ENCODE measurements around the gene OR4N5. TPM values are rescaled to one million over a fixed set of nuclear protein-coding genes. Genes with fewer than 3 reads are reported as not detected.

OR4N5 gene
- total and polyA plus RNA-seq, 2 experiments from 2014 or later, result not detected

GRCh38 chr14:20143911-20144310 lies 5.3 kb downstream of the OR4N5 start:
- Histone ChIP-seq H3K4me1 (ENCODE audit: insufficient read depth) (no peaks in the 10 kb centered on the region), H3F3A (replicated peaks; ENCODE audit: low read depth) (no peaks in the 10 kb centered on the region), H4K20me1 (replicated peaks; ENCODE audit: insufficient read depth) (no peaks in the 10 kb centered on the region), H3K27me3 (ENCODE audit: insufficient read depth) (no peaks in the 10 kb centered on the region), H3K4me2 (no peak overlapping the region), H3K36me3 (ENCODE audit: insufficient read depth) (peaks cover 9% of the 10 kb centered on the region; the same call in 1 of the 2 replicates), H3K79me2 (replicated peaks; ENCODE audit: insufficient read depth) (no peaks in the 10 kb centered on the region), H3K4me3 (no peak overlapping the region), H2AFZ (no peak overlapping the region), H3K27ac (ENCODE audit: low read depth) (no peak overlapping the region), H3K9me2 (ENCODE audit: insufficient read depth) (no peaks in the 10 kb centered on the region)
- Mint-ChIP-seq H3K27me3 (ENCODE audit: insufficient read depth, low read depth, poor library complexity) (no peaks in the 10 kb centered on the region), H3K9me3 (peaks cover 79% of the 10 kb centered on the region), H3K4me1 (no peaks in the 10 kb centered on the region), H3K27ac (no peak overlapping the region), H3K36me3 (ENCODE audit: low read depth) (peaks cover 3% of the 10 kb centered on the region; the same call in 1 of the 3 replicates), H3K4me3 (no peak overlapping the region)
- DNase-seq (ENCODE audit: low spot score) (peak; percentile 1), ATAC-seq (no peak)
- TF ChIP-seq EZH2phosphoT487 (IDR thresholded peaks at IDR 0.05; ENCODE audit: unreplicated experiment) (no peak), NANOG (IDR thresholded peaks at IDR 0.05; ENCODE audit: borderline replicate concordance) (no peak), STAT1 (IDR thresholded peaks at IDR 0.05; ENCODE audit: unreplicated experiment) (no peak), JUNB (IDR thresholded peaks at IDR 0.05; ENCODE audit: unreplicated experiment) (no peak), CTCF (conservative IDR thresholded peaks at IDR 0.05; ENCODE audit: low read depth in 2 of 2) (no peak), EZH2 (IDR thresholded peaks at IDR 0.05; ENCODE audit: low read depth, unreplicated experiment) (no peak), POLR2AphosphoS5 (IDR thresholded peaks at IDR 0.05; ENCODE audit: low read depth) (no peak), CREB1 (CRISPR knock-in tag; IDR thresholded peaks at IDR 0.05; ENCODE audit: low read depth) (no peak), ZNF331 (CRISPR knock-in tag; IDR thresholded peaks at IDR 0.05; ENCODE audit: low read depth) (no peak), REST (IDR thresholded peaks at IDR 0.05; ENCODE audit: unreplicated experiment) (no peak), ETS1 (IDR thresholded peaks at IDR 0.05) (no peak), ZNF462 (CRISPR knock-in tag; IDR thresholded peaks at IDR 0.05) (no peak), ZNF114 (CRISPR knock-in tag; IDR thresholded peaks at IDR 0.05) (no peak)

Data from GM23338 (cell line).